ENCODE data around the gene SLC6A18.
"Not testable (repeated sequence)": the region's sequence is repeated elsewhere in the genome, so short reads cannot be mapped to it uniquely, and the experiment has no call there.

DNA sequence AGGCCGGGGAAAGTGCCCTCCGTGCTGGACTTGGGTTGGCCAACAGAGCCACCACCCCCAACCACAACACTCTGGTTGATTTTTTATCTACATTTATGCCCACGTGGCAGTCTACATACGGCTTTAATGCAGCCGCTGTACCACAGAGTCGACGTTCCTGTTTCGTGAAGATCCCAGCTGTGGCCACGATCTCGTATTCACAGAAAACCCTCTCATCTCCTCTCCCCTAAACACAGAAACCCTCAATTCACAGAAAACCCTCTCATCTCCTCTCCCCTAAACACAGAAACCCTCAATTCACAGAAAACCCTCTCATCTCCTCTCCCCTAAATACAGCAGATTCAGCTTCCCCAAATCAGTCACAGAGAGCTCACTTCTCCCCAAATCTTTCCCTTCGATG is 3.8 kb downstream of the SLC6A18 start:
- TF ChIP-seq, protein P1, sequence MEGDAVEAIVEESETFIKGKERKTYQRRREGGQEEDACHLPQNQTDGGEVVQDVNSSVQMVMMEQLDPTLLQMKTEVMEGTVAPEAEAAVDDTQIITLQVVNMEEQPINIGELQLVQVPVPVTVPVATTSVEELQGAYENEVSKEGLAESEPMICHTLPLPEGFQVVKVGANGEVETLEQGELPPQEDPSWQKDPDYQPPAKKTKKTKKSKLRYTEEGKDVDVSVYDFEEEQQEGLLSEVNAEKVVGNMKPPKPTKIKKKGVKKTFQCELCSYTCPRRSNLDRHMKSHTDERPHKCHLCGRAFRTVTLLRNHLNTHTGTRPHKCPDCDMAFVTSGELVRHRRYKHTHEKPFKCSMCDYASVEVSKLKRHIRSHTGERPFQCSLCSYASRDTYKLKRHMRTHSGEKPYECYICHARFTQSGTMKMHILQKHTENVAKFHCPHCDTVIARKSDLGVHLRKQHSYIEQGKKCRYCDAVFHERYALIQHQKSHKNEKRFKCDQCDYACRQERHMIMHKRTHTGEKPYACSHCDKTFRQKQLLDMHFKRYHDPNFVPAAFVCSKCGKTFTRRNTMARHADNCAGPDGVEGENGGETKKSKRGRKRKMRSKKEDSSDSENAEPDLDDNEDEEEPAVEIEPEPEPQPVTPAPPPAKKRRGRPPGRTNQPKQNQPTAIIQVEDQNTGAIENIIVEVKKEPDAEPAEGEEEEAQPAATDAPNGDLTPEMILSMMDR (conservative IDR thresholded peaks at IDR 0.05; ENCODE audit: low read depth, low read length): not testable (repeated sequence)
- TF ChIP-seq FOS (IDR thresholded peaks at IDR 0.05; ENCODE audit: low read depth, low read length); RAD21 (IDR thresholded peaks at IDR 0.05; ENCODE audit: low read length); POLR2A (IDR thresholded peaks at IDR 0.05; ENCODE audit: low read depth, low read length): not testable (repeated sequence)
